Cardiac muscle cell (in vitro differentiated cells and primary cell): ENCODE measurements around the gene ERP27. TPM values are rescaled to one million over a fixed set of nuclear protein-coding genes. Genes with fewer than 3 reads are reported as not detected.

Experiments used
- DNase-seq, 2 donors: peaks; one replicate each; pipeline versions ENCODE4 v3.0.0 to v3.0.0-alpha.2; 2010 to 2017; ENCODE audit warnings: low read depth in 1 of 2, low spot score in 1 of 2
- H3K27ac ChIP-seq: fragments of 200-600 bp; sonication (generic); 2 replicates; pipeline ENCODE4 v1.5.1; 2016
- H3K27me3 ChIP-seq: fragments of 200-600 bp; sonication (generic); 2 replicates; pipeline ENCODE4 v1.6.0; 2016; ENCODE audit warnings: control low read depth
- H3K36me3 ChIP-seq: fragments of 200-600 bp; sonication (generic); 2 replicates; pipeline ENCODE4 v1.5.1; 2016; ENCODE audit warnings: control low read depth
- H3K4me1 ChIP-seq: fragments of 200-600 bp; sonication (generic); 2 replicates; pipeline ENCODE4 v1.8.1; 2017; ENCODE audit warnings: low read depth, mild to moderate bottlenecking, mixed run types
- H3K4me3 ChIP-seq: fragments of 200-600 bp; sonication (generic); 2 replicates; pipeline ENCODE4 v1.5.1; 2016; ENCODE audit warnings: mild to moderate bottlenecking
- H3K9me3 ChIP-seq: fragments of 200-600 bp; sonication (generic); 2 replicates; pipeline ENCODE4 v1.5.1; 2017; ENCODE audit warnings: low read depth, mild to moderate bottlenecking, control low read depth
- polyA plus RNA-seq: library from polyadenylated mRNA; unstranded; fragments of >200 nt; fragmentation: Nextera tagmentation; extraction: Ambion mirVana; gene quantifications from 2 replicates; pipeline ENCODE4 v1.2.1, GENCODE V29; 2016
- total RNA-seq: library from RNA; depleted of rRNA; stranded (reverse); fragments of >200 nt; gene quantifications from 2 replicates; pipeline ENCODE4 v1.2.3, GENCODE V29; 2016
- TF ChIP-seq, protein P1 (sequence below): IDR thresholded peaks from 2 replicates; pipeline ENCODE4 v1.5.1; 2012; ENCODE audit warnings: low read depth, mild to moderate bottlenecking, low read length

Gene ERP27
- total and polyA plus RNA-seq, 2 experiments from 2014 or later, result not detected

DNA sequence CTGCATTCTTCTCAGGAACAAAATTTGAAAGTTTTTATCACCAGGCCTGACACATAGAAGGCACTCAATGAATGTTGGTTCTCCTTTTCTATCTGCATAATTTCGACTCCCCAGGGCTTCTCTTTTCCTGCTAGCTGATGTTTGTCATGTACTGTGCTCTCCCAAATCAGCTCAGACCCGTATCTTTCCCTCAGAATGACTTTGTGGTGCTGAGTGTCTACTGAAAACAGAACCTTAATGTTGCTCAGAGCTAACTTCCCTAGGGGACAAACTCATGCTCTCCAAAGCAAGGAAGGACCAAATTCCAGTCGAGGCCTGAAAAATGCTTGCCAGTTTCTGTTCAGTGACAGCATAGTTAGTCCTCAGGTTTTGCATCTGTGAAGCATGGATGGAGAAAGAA lies 21.1 kb upstream of the ERP27 start:
- H3K9me3 ChIP-seq, result no peaks in the 10 kb centered on the region
- TF ChIP-seq, protein P1, sequence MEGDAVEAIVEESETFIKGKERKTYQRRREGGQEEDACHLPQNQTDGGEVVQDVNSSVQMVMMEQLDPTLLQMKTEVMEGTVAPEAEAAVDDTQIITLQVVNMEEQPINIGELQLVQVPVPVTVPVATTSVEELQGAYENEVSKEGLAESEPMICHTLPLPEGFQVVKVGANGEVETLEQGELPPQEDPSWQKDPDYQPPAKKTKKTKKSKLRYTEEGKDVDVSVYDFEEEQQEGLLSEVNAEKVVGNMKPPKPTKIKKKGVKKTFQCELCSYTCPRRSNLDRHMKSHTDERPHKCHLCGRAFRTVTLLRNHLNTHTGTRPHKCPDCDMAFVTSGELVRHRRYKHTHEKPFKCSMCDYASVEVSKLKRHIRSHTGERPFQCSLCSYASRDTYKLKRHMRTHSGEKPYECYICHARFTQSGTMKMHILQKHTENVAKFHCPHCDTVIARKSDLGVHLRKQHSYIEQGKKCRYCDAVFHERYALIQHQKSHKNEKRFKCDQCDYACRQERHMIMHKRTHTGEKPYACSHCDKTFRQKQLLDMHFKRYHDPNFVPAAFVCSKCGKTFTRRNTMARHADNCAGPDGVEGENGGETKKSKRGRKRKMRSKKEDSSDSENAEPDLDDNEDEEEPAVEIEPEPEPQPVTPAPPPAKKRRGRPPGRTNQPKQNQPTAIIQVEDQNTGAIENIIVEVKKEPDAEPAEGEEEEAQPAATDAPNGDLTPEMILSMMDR, result no peak
- no peak overlapping the region for H3K27ac ChIP-seq
- H3K27me3 ChIP-seq, result no peaks in the 10 kb centered on the region
- no peak for DNase-seq
- H3K4me1 ChIP-seq, result no peaks in the 10 kb centered on the region
- no peak overlapping the region for H3K4me3 ChIP-seq
- no peaks in the 10 kb centered on the region for H3K36me3 ChIP-seq

DNA sequence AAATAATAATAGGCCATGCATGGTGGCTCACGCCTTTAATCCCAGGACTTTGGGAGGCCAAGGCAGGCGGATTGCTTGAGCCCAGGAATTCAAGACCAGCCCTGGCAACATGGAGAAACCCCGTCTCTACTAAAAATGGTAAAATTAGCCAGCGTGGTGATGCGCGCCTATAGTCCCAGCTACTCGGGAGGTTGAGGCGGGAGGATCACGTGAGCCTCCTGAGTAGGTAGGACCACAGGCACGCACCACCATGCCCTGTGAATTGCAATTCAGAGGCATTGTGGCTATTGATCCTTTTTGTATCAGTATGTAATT lies 20.7 kb upstream of the ERP27 start:
- TF ChIP-seq, protein P1, result no peak
- Histone ChIP-seq H3K27me3 (no peaks in the 10 kb centered on the region), H3K4me1 (no peaks in the 10 kb centered on the region), H3K36me3 (no peaks in the 10 kb centered on the region), H3K9me3 (no peaks in the 10 kb centered on the region), H3K27ac (no peak overlapping the region), H3K4me3 (no peak overlapping the region)
- DNase-seq, result no peak

DNA sequence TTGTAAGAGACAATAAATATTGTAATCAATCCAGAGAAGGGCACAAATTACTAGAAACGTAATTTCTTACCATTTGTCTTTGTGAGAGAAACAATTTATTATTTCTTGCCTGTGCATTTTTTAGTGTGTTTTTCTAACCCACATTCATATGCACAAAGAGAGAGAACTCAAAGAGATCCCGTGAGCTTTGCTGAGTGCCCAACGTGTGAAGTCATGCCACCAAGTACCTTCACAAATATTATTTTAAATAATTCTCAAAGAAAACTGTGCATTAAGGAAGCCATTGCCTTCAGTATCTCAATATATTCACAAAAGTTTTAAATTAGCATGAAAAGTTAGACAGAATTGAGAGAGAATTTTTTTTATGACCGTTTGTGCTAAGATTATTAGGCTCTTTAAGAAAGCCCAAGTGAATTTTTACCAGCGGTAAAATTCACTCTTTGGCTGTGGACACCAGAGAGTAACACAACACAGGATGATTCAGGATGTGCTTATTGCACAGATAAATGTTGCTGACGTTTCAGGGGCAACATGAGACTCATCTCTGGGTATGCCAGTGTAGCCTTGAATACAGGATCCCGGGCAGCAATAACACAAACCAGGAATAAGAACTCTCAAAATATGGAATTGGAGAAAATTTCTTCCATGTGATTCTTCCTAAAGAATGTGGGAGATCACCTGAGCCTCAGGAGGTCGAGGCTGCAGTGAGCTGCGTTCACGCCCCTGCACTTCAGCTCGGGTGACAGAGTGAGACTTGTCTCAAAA lies 20.2 kb upstream of the ERP27 start:
- Histone ChIP-seq H3K27me3 (no peaks in the 10 kb centered on the region), H3K9me3 (no peaks in the 10 kb centered on the region), H3K27ac (no peak overlapping the region), H3K36me3 (no peaks in the 10 kb centered on the region), H3K4me1 (no peaks in the 10 kb centered on the region), H3K4me3 (no peak overlapping the region)
- DNase-seq, result no peak
- TF ChIP-seq, protein P1, result no peak

DNA sequence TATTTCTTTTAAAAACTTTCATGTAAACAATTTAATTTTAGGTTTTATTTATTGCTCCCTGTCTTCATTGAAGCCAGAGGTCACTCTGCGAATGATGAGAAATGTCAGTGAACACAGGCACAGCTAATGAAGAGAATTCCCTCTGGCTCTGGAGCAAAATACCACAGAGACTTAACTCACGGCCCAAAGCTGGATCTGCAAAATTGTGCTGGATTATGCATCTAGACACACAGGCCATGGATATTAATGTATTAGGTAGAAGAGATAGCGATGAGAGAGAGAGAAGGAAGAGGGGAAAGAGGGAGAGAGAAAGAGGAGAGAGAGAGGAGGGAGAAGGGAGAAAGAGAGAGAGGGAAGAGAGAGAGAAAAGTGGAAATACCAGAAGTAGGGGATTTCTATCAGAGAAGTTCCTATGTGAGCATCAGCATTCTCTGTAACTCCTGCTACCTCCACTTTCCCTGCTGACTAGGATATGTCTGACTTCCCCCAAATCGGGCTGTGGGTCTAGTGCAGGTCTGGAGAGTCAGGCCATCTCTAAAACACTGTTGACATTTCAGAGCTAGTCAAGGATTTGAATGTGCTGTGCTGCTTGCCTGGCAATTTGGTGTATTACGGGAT lies 19.3 kb upstream of the ERP27 start:
- H3K36me3 ChIP-seq, result no peaks in the 10 kb centered on the region
- no peak overlapping the region for H3K4me3 ChIP-seq
- H3K4me1 ChIP-seq, result no peaks in the 10 kb centered on the region
- DNase-seq, result no peak
- no peaks in the 10 kb centered on the region for H3K27me3 ChIP-seq
- no peak overlapping the region for H3K27ac ChIP-seq
- no peaks in the 10 kb centered on the region for H3K9me3 ChIP-seq
- TF ChIP-seq, protein P1, result no peak

DNA sequence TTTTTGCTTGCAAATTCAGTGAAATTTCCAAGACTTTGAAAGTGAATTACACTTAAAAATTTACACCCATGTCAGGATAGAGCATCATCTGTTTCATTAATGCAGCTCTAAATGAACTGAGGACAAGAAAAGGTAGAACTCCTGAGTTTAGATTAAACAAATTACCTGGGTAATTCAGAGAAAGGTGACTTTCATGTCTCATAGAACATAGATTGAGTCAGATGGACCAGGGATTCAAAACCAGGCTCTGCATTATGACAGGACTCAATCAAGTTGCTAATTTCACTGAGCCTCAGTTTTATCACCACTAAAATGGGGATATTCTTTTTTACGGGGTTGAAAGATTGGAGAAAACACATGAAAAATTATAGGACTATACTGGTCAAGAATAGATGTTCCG lies 18.6 kb upstream of the ERP27 start:
- Histone ChIP-seq H3K27me3 (no peaks in the 10 kb centered on the region), H3K4me1 (no peaks in the 10 kb centered on the region), H3K27ac (no peak overlapping the region), H3K36me3 (no peaks in the 10 kb centered on the region), H3K4me3 (no peak overlapping the region), H3K9me3 (no peaks in the 10 kb centered on the region)
- TF ChIP-seq, protein P1, result no peak
- no peak for DNase-seq
